ENCODE results near the gene ODAD2.
A peak's percentile ranks its signal among the peaks of the same experiment; 100 is the strongest.
"Not testable (repeated sequence)": the region's sequence is repeated elsewhere in the genome, so short reads cannot be mapped to it uniquely, and the experiment has no call there.

ODAD2 gene

DNA sequence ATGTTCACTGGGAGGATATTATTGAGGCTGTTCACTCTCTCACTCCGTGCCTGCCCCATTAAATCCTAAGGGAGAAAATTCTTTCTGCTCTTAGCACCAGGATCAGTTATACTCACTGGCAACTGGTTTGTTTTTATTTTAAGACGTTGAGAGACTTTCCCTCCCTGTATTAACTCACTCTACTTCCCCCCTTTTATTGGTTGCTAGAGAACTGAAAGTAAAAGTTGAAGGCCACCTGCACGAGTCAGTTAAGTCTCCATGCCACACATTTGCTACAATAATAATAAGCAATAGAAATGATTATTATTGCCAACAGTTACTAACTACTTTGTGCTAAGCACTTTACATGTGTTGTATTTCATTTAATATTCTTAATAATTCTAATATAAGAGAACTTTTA is 40.5 kb downstream of the ODAD2 start:
- not testable (repeated sequence) for DNase-seq

DNA sequence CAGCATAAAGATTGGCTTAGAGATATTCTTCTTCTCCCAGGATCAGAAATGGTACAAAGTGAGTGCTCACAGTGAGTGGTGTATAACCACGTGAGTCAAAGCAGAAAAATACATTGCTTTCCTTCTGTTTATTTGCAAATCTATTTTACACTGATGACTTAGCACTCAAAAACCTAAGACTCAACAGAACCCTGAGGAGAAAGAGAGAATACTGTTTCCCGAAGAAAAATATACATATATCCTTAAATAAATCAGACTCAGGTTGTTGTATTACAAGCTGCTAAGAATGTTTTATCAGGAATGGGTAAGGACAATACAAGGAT is 48.7 kb downstream of the ODAD2 start:
- DNase-seq: no peak

GRCh38 chr10:27949528-27950241 is 49.2 kb downstream of the ODAD2 start:
- DNase-seq: no peak

DNA sequence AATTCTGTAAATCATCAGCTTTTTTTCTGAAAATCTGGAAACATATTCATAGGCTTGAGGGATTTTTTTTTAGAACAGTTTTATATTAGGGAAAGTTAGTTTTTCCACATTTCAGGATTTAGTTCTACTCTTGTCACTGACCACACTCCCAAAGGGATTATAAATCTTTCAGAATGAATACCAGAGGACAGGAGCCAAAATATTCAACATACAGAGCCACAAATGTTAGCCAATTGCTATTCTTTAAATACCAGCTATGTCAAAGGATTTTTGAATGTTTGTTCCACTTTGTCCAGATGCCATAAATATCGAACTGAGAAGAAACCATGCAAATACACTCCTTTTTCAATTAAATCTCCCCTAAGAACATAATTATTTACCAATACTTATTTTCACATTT is 50.7 kb downstream of the ODAD2 start:
- no peak for DNase-seq

- no peak for DNase-seq
Observed at GRCh38 chr10:27947540-27947939, 51.3 kb downstream of the ODAD2 start.

GRCh38 chr10:27944005-27944404 is 54.9 kb downstream of the ODAD2 start:
- no peak for DNase-seq

DNA sequence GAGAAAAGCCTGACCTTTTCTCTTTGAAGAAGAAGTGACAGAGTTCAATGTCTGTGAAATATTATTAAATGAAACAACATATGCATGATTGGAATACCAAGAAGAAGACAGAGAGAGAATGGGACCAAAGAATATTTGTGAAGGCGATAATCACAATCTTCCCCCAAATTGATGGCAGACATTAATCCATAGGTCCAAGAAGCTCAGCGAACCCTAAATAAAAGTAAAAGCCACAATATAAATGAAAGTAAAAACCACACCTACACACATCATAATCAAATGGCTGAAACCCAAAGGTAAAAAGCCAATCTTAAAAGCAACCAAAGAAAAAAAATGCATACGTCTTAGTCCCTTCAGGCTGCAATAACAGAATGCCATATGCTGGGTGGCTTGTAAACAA is 84.0 kb downstream of the ODAD2 start:
- DNase-seq: no peak

DNA sequence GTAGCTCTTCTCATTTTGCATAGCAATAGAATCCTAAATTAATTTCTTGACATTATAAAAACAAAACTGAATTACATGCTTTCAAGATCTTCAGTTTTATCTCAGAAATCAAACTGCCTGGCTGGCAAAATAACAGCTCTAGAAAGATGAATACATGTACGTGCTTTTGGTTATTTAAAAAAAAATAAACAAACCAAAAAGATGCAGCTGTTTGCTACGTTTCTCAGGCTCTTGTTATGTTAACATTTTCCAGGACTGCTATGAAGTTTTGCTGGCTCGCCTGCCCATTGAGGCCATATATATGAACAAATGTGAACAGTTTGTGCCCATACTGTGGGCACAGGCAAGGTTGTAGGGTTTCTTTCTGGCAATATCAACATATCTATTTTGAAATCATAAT is 86.6 kb downstream of the ODAD2 start:
- DNase-seq: no peak

DNA sequence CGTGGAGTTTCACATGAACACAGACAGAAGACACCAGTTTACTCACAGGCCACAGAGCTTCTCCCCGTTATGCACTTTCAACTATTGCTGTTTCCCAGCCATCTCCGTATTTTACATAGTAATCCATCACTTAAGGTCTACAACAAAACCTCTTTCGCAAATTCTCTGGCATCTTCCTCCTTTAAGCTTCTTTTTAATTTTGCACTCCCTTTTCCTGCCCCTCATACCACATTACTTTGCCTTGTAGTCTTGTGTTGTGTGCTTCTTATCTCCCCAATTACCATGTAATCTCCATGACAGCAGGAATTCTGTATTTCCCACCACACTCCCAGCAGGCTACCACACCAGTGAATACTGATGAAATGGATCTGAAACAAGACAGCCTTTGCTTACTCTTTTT is 87.3 kb downstream of the ODAD2 start:
- no peak for DNase-seq

- DNase-seq: no peak
Observed at GRCh38 chr10:27911011-27911410, 87.9 kb downstream of the ODAD2 start.

GRCh38 chr10:27908231-27908630 is 90.6 kb downstream of the ODAD2 start:
- no peak for DNase-seq

DNA sequence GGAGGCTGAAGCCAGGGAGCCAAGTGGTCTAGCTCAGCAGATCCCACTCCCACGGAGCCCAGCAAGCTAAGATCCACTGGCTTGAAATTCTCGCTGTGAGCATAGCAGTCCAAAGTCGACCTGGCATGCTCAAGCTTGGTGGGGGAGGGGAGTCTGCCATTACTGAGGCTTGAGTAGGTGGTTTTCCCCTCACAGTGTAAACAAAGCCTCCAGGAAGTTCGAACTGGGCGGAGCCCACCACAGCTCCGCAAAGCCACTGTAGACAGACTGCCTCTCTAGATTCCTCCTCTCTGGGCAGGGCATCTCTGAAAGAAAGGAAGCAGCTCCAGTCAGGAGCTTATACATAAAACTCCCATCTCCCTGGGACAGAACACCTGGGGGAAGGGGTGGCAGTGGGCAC is 99.4 kb downstream of the ODAD2 start:
- peak; percentile 26 for DNase-seq

- DNase-seq: no peak
Observed at GRCh38 chr10:27899058-27899457, 99.8 kb downstream of the ODAD2 start.

GRCh38 chr10:27893358-27893954 is 105.4 kb downstream of the ODAD2 start:
- no peak for DNase-seq

- DNase-seq: no peak
Observed at GRCh38 chr10:27890971-27891370, 107.9 kb downstream of the ODAD2 start.

- no peak for DNase-seq
Observed at GRCh38 chr10:27889518-27889917, 109.4 kb downstream of the ODAD2 start.

GRCh38 chr10:27884185-27884641 is 114.7 kb downstream of the ODAD2 start:
- no peak for DNase-seq

GRCh38 chr10:27878281-27878680 is 120.6 kb downstream of the ODAD2 start:
- DNase-seq: no peak

DNA sequence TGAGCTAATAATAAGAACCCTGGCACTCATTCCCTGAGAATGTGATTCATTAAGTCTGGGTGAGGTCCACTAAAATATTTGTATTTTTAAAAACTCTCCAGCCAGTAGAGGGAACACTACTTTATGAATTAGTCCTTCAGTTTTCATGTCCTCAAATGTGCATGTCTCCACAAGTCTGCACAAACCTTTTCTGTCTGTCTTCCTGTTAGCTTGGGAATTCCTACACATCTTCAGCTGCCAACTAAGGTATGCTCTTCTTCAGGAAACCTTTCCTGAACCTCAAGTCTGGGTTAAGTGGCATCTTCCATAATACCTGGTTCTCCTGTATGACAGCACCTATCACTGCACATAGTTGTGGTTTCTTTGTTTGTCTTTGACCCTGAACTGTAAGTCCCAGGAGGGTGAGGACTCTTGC is 133.7 kb downstream of the ODAD2 start:
- no peak for DNase-seq

- DNase-seq: no peak
Observed at GRCh38 chr10:27861781-27862180, 137.1 kb downstream of the ODAD2 start.

DNA sequence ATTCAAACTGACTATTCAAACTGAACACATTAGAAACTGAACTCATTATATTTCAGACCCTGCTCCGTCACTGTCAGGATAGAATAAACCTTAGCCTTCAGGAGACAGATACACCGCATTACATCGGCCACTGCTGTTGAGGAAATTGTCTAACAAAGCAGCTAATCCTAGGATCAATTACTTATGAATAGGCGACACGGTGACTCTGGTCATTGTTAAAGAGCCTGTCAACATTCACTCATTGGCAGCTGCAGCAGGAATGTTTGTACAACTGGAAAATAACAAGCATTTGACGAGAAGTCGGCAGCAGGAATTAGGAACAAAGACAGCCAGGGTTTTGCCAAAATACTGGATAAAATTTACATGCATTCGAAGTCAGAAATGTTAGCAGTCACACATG is 141.3 kb downstream of the ODAD2 start:
- DNase-seq: no peak

GRCh38 chr10:27844223-27844622 is 154.7 kb downstream of the ODAD2 start:
- no peak for DNase-seq

DNA sequence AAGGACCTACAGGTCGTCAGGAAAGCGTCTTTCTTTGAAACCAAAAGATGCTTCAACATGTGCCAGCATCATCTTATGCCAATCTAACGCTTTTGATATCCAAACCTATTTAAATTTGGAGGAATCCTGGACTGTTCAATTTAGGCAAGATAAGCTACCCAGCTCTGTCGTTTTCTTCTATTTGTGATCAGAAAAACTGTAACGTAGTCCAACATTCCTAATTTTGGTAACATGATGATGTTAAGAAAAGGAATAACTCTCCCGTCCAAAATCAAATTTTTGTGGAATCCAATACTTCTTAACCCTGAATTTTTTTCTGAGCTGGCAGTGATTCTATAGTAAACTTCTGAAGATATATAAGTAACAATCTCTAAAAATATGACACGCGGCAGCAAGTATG is 160.0 kb downstream of the ODAD2 start:
- DNase-seq: no peak

DNA sequence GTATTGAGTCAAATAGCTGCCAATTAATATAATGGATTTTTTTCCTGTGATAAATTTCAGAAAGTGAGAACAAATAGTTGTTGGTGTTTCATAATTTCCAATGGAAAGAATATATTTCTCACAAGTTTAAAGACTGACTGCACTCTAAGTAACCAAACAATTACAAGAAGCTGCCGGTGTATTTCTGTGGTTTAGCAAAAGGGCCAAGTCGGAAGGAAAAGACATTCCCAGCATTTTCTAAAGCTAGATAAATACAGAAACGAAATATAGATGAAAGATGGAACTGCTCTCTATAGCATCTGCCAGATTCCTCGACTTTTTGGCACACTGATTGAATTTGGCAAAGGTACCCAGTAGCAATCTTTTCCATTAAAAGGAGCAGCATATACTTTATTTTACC is 160.5 kb downstream of the ODAD2 start:
- DNase-seq: no peak

- no peak for DNase-seq
Observed at GRCh38 chr10:27834476-27834875, 164.4 kb downstream of the ODAD2 start.

All from stimulated activated CD8-positive, alpha-beta memory T cell treated with anti-CD3 and anti-CD28 coated beads, Interleukin-4, amount 100 ng/mL, for 48 hours (primary cell).